Measurements from ENCODE around the gene PPP1R12B.
A peak's percentile ranks its signal among the peaks of the same experiment; 100 is the strongest.
"Not testable (repeated sequence)": the region's sequence is repeated elsewhere in the genome, so short reads cannot be mapped to it uniquely, and the experiment has no call there.

Gene PPP1R12B

GRCh38 chr1:202582350-202582749 lies 233.9 kb downstream of the PPP1R12B start:
- not testable (repeated sequence) for DNase-seq (ENCODE audit: low spot score)

- DNase-seq (ENCODE audit: low spot score) = no peak
These were observed 236.4 kb downstream of the PPP1R12B start for GRCh38 chr1:202584707-202585589.

DNA sequence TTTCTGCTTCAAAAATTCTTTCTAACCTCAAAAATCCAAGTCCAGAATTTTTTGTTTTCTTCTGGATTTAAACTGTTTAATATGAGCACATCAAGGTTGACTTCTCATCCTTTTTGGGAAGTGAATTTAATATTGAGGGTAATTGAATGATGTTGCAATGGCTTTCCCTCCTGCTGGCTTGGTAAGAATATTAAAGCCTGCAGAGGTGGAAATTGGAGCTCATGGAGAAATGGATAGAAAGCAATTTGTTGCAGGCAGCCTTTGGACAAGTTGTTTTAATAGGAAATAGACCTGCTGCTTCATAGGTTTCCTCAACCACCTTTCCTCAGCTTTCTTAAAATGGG lies 237.1 kb downstream of the PPP1R12B start:
- no peak for DNase-seq (ENCODE audit: low spot score)

- DNase-seq (ENCODE audit: low spot score) = no peak
These were observed 237.7 kb downstream of the PPP1R12B start for GRCh38 chr1:202586018-202586821.

- DNase-seq (ENCODE audit: low spot score) = no peak
These were observed 238.4 kb downstream of the PPP1R12B start for GRCh38 chr1:202586871-202587270.

DNA sequence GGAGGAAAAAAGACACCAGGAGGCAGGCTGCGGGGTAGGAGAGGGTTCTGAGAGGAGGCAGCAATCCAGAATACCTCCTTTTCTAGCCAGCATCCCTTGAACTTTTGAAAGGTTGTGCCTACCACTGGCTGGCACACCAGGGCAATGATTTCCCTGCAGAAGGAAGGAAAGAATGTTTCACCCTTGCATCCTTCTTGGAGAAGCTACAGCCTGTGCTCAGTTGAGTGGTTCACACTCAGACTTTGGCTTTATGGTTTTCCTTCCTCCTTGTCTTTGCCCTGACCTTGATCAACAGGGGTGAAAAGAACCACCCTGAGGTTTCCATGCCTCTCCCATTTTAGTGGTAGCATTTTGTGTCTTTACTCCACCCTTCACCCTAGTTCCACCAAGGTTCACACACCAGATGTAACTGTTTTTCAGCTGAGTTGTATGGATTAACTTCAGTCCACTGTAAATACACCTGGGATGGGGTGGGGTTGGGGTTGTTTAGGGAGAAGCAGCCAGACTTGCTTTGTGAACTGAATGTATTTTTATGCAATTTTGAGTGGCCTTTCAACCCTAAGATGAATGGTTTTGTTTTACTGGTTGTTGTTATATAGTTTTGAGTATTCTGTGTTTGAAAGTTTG lies 239.5 kb downstream of the PPP1R12B start:
- DNase-seq (ENCODE audit: low spot score) = no peak

- no peak for DNase-seq (ENCODE audit: low spot score)
These were observed 240.1 kb downstream of the PPP1R12B start for GRCh38 chr1:202588503-202589189.

GRCh38 chr1:202589190-202589930 lies 240.9 kb downstream of the PPP1R12B start:
- DNase-seq (ENCODE audit: low spot score) = peak; percentile 59

DNA sequence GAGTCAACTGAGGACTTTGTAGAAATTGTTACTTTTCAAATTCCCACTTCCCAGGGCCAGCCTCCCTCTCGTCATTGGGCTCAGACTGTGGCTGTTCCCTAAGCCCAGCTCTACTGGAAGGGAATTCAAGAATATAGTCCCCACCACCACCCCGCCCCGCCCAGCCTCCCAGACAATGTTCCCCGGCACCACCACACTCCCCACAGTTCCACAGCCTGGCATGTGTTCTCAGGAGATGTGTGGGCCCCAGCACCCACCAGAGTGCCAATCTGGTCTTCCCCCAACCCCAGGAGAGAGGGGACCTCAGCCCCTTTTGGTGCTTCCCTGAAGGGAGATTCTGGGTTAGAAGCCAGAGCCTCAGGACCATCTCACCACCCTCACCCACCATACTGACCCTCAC lies 241.6 kb downstream of the PPP1R12B start:
- DNase-seq (ENCODE audit: low spot score) = no peak

DNA sequence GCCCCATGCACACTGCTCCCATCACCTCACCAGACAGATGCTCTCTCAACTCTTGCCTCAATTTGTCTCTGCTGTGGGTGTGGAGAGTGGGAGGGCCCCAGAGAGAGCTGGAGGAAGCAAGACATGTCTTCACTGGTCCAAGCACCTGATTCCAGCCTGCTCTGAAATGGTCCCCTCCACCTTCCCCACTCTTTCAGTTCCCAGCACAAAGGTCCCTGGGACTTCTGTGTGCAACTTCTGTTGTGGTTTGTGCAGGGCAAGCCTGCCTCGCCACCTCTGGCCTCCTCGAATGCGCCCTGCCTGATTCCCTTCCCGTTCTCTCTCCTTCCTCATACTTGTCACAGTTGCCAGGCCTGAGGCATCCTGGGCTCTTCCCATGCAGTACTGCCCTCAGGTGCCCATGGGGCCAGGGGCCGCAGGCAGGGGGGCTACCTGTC lies 242.5 kb downstream of the PPP1R12B start:
- no peak for DNase-seq (ENCODE audit: low spot score)

- DNase-seq (ENCODE audit: low spot score) = no peak
These were observed 243.0 kb downstream of the PPP1R12B start for GRCh38 chr1:202591515-202591914.

DNA sequence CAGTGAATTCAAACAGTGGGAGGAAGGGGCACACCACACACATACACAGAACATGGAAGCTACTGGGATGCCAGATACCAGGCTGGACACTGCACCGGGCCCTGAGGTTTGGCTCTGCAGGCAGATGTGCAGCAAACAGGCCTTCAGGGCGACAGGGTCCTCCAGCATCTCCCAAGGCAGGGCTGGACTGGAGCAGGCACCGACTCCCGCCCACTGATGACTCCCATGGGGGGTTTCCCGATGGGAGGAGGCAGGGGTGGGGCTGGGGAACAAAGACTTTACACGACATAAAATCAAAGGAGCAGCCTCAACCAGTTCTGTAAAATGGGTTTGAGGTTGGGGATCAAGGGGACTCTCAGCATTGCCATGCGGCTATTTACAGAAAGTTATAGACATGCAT lies 243.6 kb downstream of the PPP1R12B start:
- no peak for DNase-seq (ENCODE audit: low spot score)

DNA sequence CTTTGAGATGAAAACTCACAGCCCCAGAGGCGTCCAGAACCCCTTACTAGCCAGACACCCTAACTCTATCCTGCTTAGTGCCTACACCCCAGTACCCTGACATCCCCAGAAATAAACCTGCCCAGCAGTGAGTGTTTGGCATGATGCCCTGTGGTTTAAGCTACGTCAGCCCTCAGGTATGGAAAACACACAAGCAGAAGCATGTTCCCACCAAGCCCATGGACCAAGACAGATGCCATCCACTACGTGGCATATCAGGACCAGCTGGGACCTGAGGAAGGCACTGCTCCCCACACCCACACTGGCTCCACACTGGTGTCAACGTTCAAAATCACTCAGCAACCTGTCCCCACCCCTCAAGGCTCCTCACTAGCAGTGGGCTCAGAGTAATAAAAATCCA lies 245.3 kb downstream of the PPP1R12B start:
- DNase-seq (ENCODE audit: low spot score) = no peak

- DNase-seq (ENCODE audit: low spot score) = no peak
These were observed 248.1 kb downstream of the PPP1R12B start for GRCh38 chr1:202596638-202597037.

DNA sequence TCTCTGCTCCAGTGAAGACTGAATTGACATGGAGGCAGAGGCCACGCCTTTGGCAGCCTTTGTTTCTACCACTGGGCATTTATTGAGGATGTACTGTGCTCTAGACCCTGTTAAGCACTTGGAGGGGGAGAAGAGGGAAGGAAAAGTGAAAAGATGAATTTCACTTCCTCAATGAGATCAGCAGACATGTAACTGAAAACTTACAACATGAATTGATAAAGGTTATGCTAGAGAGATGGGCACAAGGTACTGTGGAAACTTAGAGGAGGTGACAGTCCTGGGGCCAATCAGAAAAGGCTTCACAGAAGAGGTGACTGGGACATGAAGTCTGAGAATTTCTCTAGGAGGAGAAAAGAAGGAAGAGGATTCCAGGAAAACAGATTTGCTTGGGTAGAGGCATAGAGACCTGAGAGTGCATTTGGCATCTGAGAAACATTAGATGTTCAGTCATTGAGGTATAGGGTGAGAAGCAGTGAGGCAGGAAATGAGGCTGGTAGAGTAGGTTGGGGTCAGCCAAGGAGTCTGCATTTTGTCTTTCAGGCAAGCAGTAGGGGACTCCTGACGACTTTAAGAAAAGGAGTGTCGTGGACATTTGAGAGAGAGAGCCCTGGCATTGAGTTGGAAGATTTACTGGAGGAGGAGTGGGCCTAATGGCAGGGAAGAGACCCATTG lies 248.7 kb downstream of the PPP1R12B start:
- no peak for DNase-seq (ENCODE audit: low spot score)

DNA sequence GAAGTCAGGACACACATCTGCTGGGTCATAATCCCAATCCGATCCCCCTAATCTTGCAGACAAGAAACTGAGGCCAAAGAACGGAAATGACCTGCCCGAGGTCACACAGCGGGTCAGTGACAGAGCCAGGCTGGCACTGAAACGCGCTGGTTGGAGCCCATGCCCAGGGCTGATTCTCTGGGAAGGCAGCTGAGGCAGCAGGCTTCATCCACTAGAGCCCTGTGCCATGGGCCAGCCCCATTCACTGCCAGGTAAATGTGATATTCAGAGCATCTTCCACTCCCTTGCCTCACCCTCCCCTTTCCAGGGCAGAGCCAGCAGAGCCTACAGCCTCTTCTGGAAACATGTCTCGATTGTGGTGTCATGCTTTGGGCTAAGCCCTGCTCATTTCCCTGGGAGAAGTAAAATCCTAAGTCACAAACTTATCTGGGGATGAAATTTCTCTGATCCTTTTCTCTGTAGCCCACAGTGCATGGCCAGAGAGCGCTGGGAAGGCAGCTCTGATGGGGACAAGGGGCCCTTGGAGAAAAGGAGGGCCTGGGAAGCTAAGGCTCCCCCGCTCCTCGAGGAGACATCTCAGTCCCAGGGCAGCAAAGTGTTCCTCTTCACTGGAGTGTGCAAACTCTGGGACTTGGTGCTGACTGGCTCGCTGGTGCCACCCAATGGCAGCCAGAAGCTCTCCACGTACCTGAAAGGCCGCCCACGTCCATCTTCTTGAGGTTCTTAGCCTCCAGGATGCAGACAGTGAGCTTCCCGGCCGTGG lies 251.4 kb downstream of the PPP1R12B start:
- DNase-seq (ENCODE audit: low spot score) = peak; percentile 72

DNA sequence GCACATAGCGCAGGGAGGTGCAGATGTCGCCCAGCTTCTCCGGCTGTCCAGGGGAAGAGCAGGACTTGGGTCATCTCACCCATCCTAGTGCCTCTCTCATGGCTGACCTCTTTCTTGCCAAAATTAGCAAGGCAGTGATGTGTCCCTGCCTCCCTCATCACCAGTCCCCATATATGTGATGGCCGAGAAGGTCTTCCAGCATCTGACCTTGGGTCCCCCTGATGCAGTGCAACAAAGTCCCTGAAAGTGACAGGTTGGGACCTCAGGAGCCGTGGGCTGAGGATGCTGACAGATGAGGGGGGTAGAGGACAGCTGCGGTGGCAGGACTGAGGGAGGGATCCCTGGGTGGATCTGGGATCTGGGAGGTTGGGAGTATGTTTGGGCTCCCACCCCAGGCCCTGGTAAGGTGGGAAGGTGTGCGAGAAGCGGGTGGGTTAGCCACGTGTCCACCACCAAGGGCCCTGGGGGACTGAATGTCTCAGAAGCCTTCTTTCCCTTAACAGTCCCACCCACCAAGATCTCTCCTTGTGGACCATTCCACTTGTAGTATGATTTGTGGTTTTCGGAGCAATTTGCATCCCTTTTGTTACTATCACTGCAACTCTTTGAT lies 252.0 kb downstream of the PPP1R12B start:
- no peak for DNase-seq (ENCODE audit: low spot score)

DNA sequence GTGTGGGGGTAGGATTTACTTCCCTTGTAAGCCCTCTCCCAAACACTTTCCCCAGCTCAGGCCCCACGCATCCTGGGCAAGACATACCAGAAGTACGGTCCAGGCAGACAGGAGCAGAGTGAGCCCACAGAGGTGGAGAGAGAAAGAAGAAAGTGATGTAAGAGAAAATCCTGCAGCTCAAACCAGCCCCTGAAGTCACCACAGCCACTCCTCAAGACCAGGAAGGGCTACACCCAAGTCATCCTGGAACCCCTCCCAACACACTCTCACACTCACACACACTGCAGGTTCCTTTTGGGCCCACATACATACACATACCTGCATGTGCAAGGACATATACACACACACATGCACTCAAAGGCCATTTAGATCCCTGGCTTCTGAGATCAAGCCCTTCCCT lies 254.9 kb downstream of the PPP1R12B start:
- DNase-seq (ENCODE audit: low spot score) = no peak

DNA sequence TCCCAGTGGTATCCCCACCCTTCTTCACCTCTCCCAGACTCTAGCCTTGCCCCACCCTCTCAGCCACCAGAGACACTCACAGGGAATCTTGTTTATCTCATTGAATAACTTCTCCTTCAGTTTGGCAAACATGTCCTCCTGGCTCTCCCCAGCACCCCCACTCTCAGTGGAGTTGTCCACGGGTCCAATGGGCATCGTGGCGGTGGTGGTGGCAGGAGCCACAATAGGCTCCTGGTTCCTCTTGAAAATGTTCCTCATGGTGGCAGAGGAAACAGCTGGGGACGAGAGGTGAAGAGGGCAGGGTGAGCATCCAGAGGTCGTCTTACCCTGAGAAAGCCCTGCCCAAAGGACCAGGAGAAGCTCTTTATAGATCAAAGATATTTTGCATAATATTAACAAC lies 257.0 kb downstream of the PPP1R12B start:
- no peak for DNase-seq (ENCODE audit: low spot score)

DNA sequence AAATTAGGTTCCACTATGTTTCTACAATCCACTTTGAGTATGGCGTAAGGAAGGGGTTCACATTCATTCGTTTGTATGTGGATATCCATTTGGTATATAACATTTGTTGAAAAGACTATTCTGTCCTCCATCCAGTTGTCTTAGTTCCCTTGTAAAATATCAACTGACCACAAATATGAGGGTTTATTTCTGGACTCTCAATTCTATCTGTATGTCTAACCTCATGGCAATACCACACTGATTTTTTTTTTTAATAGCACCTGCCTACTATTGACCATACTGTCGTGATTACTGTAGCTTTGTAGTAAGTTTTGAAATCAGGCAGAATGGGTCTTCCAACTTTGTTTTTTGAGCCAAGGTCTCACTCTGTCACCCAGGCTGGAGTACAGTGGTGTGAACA lies 263.5 kb downstream of the PPP1R12B start:
- not testable (repeated sequence) for DNase-seq (ENCODE audit: low spot score)
